NCI-H2196 (cell line): ENCODE results near the gene ANKFN1.

ENCODE experiments used
- DNase-seq: peaks from one replicate; lab custom pipeline; 2025; ENCODE audit not compliant: unreplicated experiment; lab: John Stamatoyannopoulos, UW

ANKFN1 gene

DNA sequence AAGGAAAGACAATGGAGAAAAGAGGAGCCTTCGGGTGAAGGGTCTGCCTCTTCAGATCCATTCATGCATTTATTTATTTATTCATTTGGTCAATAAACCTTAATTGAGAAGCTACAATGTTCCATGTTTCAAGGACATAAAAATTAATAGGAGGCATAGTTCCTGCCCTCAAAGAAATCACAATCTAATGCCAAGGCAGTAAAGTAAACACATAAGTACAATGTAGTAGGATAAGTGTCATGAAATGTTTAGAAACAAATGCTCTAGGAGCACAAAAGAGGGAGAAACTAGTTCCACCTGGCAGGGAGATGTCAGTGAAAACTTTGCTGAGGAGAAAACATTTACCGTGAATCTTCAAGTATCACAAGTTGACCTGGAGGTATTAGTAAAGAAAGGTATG is 336.7 kb downstream of the ANKFN1 start:
- no peak for DNase-seq

- no peak for DNase-seq
These were observed 342.3 kb downstream of the ANKFN1 start for GRCh38 chr17:56495556-56495955.

GRCh38 chr17:56497132-56497531 is 343.9 kb downstream of the ANKFN1 start:
- DNase-seq: no peak

- DNase-seq: no peak
These were observed 346.6 kb downstream of the ANKFN1 start for GRCh38 chr17:56499799-56500388.

- DNase-seq: no peak
These were observed 348.9 kb downstream of the ANKFN1 start for GRCh38 chr17:56502120-56502654.

- no peak for DNase-seq
These were observed 352.0 kb downstream of the ANKFN1 start for GRCh38 chr17:56505154-56505756.

GRCh38 chr17:56506349-56506748 is 353.1 kb downstream of the ANKFN1 start:
- DNase-seq: no peak

DNA sequence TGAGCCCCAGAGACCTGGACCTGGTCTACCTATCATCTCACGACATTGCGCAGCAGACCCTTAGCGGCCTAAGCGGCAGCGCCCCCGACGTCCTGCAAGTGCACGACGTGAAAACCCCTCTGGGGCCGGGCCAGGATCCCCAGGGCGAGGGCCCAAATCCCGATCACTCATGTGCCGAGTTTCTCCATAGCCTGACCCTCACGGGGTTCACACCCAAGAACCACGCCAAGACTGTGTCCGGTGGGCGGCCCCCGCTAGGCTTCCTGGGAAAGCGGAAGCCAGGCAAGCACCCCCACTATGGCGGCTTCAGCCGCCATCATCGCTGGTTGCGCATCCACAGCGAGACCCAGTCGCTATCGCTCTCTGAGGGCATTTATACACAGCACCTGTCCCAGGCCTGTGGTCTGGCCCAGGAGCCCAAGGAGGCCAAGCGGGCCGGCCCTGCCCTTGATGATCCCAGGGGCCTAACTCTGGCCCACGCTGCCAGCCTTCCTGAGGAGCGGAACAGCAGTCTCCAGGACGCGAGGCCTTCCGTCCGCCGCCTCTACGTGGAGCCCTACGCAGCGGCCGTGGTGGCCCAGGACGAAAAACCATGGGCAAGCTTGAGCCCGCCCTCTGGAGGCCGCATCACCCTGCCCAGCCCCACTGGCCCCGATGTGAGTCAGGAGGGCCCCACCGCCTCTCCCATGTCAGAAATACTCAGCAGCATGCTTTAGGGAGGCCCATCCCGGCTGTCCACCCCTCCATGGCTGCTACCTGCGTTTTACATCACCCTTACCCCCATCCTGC is 357.5 kb downstream of the ANKFN1 start:
- no peak for DNase-seq

- DNase-seq: no peak
These were observed 361.0 kb downstream of the ANKFN1 start for GRCh38 chr17:56514264-56514663.

- no peak for DNase-seq
These were observed 361.6 kb downstream of the ANKFN1 start for GRCh38 chr17:56514899-56515298.

GRCh38 chr17:56521414-56522141 is 368.3 kb downstream of the ANKFN1 start:
- no peak for DNase-seq

DNA sequence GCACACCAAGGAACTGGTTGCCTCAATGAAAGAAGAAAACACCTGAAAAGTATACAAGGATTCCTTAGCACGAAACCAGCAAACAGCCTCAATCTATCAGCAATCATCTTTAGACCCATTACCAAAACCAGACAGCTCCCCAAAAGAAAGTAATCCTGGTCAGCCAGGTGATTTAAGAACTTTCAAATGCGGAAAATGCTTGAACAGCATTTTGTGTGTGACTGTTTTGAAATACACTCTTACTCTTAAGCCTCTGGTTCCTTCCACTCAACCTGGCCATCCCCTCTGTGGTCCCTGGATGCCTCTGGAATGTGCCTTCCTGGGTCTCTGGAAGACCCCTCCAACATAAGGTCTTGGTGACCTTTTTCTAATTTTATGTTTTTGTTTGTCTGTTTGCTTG is 369.8 kb downstream of the ANKFN1 start:
- no peak for DNase-seq

DNA sequence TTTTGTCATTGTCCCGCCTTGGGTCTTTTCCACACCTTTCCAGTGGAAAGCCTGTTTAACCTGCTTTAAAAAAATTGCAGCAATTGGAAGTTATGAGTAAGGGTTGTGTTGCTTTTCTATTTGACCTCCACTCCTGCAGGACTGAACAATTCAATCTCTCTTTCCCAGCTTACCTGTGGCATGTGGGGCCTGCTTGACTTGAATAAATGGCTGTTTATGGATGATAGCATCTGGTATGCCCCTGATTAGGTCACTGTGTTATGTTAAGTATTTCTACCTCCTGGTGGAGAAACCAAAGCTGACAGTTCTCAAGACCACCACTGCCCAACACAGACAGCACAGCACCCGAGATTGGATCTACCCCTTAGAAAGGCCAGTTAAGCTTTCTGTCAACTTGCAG is 375.4 kb downstream of the ANKFN1 start:
- no peak for DNase-seq

DNA sequence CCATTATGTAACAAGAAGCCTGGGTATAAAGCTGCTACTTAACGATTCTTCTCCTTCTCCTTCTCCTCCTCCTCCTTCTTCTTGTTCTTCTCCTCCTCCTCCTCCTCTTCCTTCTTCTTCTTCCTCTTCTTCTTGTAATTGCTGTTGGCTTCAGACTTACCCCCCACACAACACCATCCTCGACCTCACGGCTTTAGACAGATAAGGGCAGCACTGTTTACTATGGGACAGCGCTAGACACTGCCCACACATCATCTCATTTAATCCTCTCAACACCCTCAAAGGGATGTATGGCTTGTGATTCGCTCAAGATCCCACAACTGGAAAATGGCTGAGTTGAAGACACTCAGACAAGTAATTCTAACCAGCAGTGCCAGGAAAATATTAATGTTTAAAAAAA is 379.7 kb downstream of the ANKFN1 start:
- DNase-seq: no peak

GRCh38 chr17:56536766-56537165 is 383.5 kb downstream of the ANKFN1 start:
- DNase-seq: no peak

- no peak for DNase-seq
These were observed 387.6 kb downstream of the ANKFN1 start for GRCh38 chr17:56540836-56541235.

DNA sequence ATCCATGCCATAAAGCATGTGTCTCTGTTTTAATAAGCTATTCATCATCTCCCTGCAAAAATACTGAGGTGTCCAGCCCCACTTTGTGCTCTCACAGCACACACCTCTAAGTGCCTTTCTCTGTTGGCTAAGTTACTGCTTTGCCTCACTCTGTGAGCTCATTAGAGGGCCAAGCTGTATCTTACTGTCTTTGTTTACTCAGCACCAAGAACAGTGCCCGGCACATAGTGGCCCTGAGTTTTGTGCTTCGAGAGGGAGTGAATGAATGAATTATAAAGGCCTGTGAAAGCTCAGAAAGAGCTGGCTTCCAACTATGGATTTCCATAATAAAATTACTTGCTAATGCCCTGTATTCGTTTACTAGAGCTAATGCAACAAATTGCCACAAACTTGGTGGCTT is 390.0 kb downstream of the ANKFN1 start:
- DNase-seq: no peak

DNA sequence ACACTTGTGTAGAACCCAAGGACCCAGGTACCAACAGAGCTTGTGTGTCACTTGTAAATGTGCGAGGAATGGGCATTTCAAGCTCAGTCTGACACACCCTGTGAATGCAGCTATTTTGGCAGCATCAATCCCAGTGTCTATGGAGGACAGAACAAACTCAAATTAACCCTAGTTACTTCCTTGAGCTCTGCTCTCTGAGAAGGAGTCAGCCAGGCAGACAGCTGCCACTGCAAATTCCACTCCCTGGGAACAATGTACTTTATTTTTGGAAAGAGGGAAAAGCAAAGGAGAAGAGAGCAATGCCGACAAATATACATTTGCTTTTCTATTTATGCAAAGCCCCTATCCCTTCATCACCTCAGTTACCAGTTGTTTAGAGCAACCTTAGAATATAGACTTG is 391.8 kb downstream of the ANKFN1 start:
- no peak for DNase-seq

- DNase-seq: no peak
These were observed 392.7 kb downstream of the ANKFN1 start for GRCh38 chr17:56545930-56546329.

GRCh38 chr17:56548661-56549060 is 395.4 kb downstream of the ANKFN1 start:
- DNase-seq: no peak

DNA sequence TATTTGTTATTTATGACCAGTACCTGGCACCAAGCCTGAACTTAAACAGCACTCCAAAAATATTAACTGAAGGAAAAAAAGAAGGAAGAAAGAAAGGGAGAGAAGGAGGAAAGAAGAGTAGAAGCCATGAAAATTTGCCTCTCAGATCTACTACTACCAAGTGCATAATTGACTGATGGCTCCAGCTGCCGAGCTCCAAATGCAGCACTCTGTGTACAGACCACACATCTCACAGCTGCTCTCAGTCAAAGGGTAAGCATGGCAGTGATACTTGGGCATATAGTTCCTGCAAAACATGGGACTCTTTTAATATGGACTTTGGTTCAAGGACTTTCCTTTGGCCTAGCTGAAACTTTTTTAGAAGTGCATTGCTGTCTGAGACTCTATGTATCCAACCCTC is 396.2 kb downstream of the ANKFN1 start:
- DNase-seq: no peak
